Smooth muscle cell (in vitro differentiated cells): ENCODE results near the gene KRT73. TPM values are rescaled to one million over a fixed set of nuclear protein-coding genes. Genes with fewer than 3 reads are reported as not detected.

Experiments
- DNase-seq: peaks from one replicate; lab custom pipeline; 2025; ENCODE audit not compliant: unreplicated experiment; lab: John Stamatoyannopoulos, UW
- H2AFZ ChIP-seq: fragments of 200-600 bp; sonication (generic); 2 replicates; pipeline ENCODE4 v1.6.0; 2016; ENCODE audit warnings: antibody characterized with exemption, low read depth, mild to moderate bottlenecking
- H3F3A ChIP-seq: fragments of 200-600 bp; sonication (generic); 2 replicates; pipeline ENCODE4 v1.6.0; 2017; ENCODE audit warnings: antibody characterized with exemption, low read depth
- H3K27ac ChIP-seq: fragments of 200-600 bp; sonication (generic); 2 replicates; pipeline ENCODE4 v1.5.1; 2016; ENCODE audit warnings: low read depth, mild to moderate bottlenecking
- H3K27me3 ChIP-seq: fragments of 200-600 bp; sonication (generic); 2 replicates; pipeline ENCODE4 v1.6.1; 2016; ENCODE audit warnings: low read depth, mild to moderate bottlenecking
- H3K36me3 ChIP-seq: fragments of 200-600 bp; sonication (generic); 2 replicates; pipeline ENCODE4 v1.5.1; 2016; ENCODE audit warnings: low read depth
- H3K4me1 ChIP-seq: fragments of 200-600 bp; sonication (generic); 2 replicates; pipeline ENCODE4 v1.5.1; 2016; ENCODE audit warnings: low read depth
- H3K4me2 ChIP-seq: fragments of 200-600 bp; sonication (generic); 2 replicates; pipeline ENCODE4 v1.6.0; 2016; ENCODE audit warnings: mild to moderate bottlenecking
- H3K4me3 ChIP-seq: fragments of 200-600 bp; sonication (generic); 2 replicates; pipeline ENCODE4 v1.5.1; 2016; ENCODE audit warnings: mild to moderate bottlenecking
- H3K79me2 ChIP-seq: fragments of 200-600 bp; sonication (generic); 2 replicates; pipeline ENCODE4 v1.6.0; 2016; ENCODE audit warnings: low read depth, mild to moderate bottlenecking
- H3K9ac ChIP-seq: fragments of 200-600 bp; sonication (generic); 2 replicates; pipeline ENCODE4 v1.6.0; 2016; ENCODE audit warnings: low read depth
- H3K9me3 ChIP-seq: fragments of 200-600 bp; sonication (generic); replicated peaks from 2 replicates; pipeline ENCODE4 v1.5.1; 2016; ENCODE audit warnings: low read depth
- H4K20me1 ChIP-seq: fragments of 200-600 bp; sonication (generic); 2 replicates; pipeline ENCODE4 v1.6.0; 2016; ENCODE audit warnings: low read depth
- WGBS: methylation state at CpG from one replicate; pipeline ENCODE4 v1.1.7; 2016; ENCODE audit warnings: low lambda C conversion rate; 5-methylcytosine and 5-hydroxymethylcytosine counted together
- polyA plus RNA-seq: library from polyadenylated mRNA; unstranded; fragments of >200 nt; fragmentation: Nextera tagmentation; extraction: Ambion mirVana; gene quantifications from 2 replicates; pipeline ENCODE4 v1.2.1, GENCODE V29; 2016
- total RNA-seq: library from RNA; depleted of rRNA; stranded (reverse); fragments of >200 nt; gene quantifications from 2 replicates; pipeline ENCODE4 v1.2.3, GENCODE V29; 2014
- TF ChIP-seq, protein P1 (sequence below): fragments of 200-600 bp; sonication (generic); IDR thresholded peaks from 2 replicates; pipeline ENCODE4 v1.5.1; 2017; ENCODE audit warnings: borderline replicate concordance, mild to moderate bottlenecking, antibody characterized with exemption; ENCODE audit not compliant: insufficient read depth, poor library complexity, severe bottlenecking

Gene KRT73
- total and polyA plus RNA-seq, 2 experiments from 2014 or later, result not detected

DNA sequence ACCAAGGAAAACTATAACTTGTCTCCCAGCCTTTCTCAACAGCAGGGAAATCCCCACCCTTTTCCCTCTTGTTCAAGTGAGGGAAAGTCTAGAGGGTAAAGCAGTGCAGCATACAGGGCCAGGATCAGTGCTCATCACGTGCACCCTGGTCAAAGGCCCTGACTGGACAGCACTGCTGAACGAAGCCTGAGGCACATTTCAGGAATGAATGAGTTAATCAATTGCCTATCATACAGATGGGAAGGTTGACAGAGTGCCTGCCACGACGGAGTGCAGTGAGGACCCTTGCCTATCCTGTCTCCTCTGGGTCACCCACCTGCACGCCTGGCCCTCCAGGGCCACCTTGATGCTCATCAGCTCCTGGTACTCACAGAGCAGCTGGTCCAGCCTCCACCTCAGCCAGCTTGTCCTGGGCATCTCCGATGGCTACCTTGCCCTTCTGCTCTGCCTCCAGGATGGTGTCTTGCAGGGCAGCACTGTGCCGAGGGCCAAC is 11.7 kb upstream of the KRT73 start:
- Histone ChIP-seq H3K27me3 (peaks cover 41% of the 10 kb centered on the region), H3K27ac (no peak overlapping the region), H3K9me3 (no peaks in the 10 kb centered on the region), H4K20me1 (no peaks in the 10 kb centered on the region), H3F3A (no peaks in the 10 kb centered on the region), H3K4me1 (no peaks in the 10 kb centered on the region), H2AFZ (no peak overlapping the region), H3K4me2 (no peak overlapping the region), H3K36me3 (no peaks in the 10 kb centered on the region), H3K4me3 (no peak overlapping the region), H3K9ac (no peak overlapping the region), H3K79me2 (no peaks in the 10 kb centered on the region)
- TF ChIP-seq, protein P1, sequence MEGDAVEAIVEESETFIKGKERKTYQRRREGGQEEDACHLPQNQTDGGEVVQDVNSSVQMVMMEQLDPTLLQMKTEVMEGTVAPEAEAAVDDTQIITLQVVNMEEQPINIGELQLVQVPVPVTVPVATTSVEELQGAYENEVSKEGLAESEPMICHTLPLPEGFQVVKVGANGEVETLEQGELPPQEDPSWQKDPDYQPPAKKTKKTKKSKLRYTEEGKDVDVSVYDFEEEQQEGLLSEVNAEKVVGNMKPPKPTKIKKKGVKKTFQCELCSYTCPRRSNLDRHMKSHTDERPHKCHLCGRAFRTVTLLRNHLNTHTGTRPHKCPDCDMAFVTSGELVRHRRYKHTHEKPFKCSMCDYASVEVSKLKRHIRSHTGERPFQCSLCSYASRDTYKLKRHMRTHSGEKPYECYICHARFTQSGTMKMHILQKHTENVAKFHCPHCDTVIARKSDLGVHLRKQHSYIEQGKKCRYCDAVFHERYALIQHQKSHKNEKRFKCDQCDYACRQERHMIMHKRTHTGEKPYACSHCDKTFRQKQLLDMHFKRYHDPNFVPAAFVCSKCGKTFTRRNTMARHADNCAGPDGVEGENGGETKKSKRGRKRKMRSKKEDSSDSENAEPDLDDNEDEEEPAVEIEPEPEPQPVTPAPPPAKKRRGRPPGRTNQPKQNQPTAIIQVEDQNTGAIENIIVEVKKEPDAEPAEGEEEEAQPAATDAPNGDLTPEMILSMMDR, result no peak
- DNase-seq, result no peak
- 86% methylated on average over 7 of the region's 7 CpGs for WGBS

DNA sequence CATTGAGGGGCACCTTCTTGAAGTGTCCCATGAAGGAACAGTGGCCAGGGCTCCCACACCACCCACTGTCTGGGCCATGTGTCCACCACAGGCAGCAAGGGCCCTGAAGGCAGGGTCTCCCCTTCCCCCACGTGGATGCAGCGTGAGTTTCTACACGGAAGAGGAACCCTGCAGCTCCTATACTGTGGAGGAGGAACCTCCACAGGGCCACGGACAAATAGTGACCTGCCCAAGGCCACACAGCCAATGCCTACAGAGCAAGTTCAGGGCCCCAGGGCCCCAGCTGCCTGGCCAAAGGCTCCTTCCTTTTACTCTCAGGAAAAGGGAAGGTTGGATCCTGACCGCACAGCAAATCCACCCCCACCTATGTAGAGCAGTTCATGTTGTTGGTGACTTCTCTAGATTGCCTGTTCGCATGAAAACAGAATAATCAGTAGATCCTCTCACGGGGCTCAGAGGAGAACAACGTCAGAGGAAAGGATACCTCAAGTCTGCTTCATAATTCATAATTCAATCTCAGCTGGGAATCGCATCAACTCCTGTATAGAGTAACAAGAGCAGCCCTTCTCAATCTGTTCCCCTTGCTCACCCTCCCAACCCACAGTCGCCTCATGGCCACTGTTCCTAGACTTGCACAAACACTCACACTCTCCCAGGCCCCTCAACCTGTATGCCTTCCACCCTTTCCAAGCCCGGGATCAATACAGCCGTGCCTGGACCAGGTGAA is 11.1 kb upstream of the KRT73 start:
- Histone ChIP-seq H4K20me1 (no peaks in the 10 kb centered on the region), H3K4me1 (no peaks in the 10 kb centered on the region), H3F3A (no peaks in the 10 kb centered on the region), H3K79me2 (no peaks in the 10 kb centered on the region), H3K9ac (no peak overlapping the region), H3K27ac (no peak overlapping the region), H3K4me3 (no peak overlapping the region), H3K36me3 (no peaks in the 10 kb centered on the region), H3K27me3 (peaks cover 42% of the 10 kb centered on the region), H2AFZ (no peak overlapping the region), H3K9me3 (no peaks in the 10 kb centered on the region), H3K4me2 (no peak overlapping the region)
- WGBS, result 90% methylated on average over 12 of the region's 12 CpGs
- TF ChIP-seq, protein P1, result no peak
- no peak for DNase-seq

- H3K4me2 ChIP-seq, result no peak overlapping the region
- no peak overlapping the region for H3K9ac ChIP-seq
- H3K4me1 ChIP-seq, result no peaks in the 10 kb centered on the region
- H3K36me3 ChIP-seq, result no peaks in the 10 kb centered on the region
- TF ChIP-seq, protein P1, result no peak
- no peaks in the 10 kb centered on the region for H3K79me2 ChIP-seq
- peaks cover 46% of the 10 kb centered on the region for H3K27me3 ChIP-seq
- 73% methylated on average over 2 of the region's 2 CpGs for WGBS
- no peak for DNase-seq
- no peaks in the 10 kb centered on the region for H4K20me1 ChIP-seq
- H3K9me3 ChIP-seq, result no peaks in the 10 kb centered on the region
- no peaks in the 10 kb centered on the region for H3F3A ChIP-seq
- H3K27ac ChIP-seq, result no peak overlapping the region
- H2AFZ ChIP-seq, result no peak overlapping the region
- H3K4me3 ChIP-seq, result no peak overlapping the region
These were observed 10.5 kb upstream of the KRT73 start for GRCh38 chr12:52628841-52629240.

DNA sequence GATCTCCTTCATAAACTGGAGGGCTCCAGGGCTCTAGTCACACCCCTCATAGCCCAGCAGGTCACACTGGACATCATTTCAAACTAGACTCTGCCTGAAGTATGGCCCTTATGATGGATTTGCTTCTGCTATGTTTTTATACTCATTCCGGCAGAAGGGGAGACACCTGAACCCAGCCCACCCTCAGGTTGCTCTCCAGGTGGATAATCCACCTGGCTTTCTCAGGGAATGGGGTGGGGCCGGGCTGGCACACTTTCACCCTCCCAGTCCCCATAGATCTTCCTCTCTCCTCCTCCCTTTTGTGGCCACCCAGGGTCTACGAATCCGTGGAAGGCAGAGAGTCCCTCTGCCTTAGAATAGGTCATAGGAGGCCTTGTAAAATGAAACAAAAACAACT is 9.8 kb upstream of the KRT73 start:
- no peaks in the 10 kb centered on the region for H3K9me3 ChIP-seq
- H2AFZ ChIP-seq, result no peak overlapping the region
- H3K9ac ChIP-seq, result no peak overlapping the region
- no peaks in the 10 kb centered on the region for H3K4me1 ChIP-seq
- WGBS, result 75% methylated on average over 4 of the region's 4 CpGs
- peaks cover 46% of the 10 kb centered on the region for H3K27me3 ChIP-seq
- H3K36me3 ChIP-seq, result no peaks in the 10 kb centered on the region
- H3K27ac ChIP-seq, result no peak overlapping the region
- no peak overlapping the region for H3K4me2 ChIP-seq
- TF ChIP-seq, protein P1, result no peak
- H4K20me1 ChIP-seq, result no peaks in the 10 kb centered on the region
- no peaks in the 10 kb centered on the region for H3F3A ChIP-seq
- no peaks in the 10 kb centered on the region for H3K79me2 ChIP-seq
- no peak for DNase-seq
- no peak overlapping the region for H3K4me3 ChIP-seq
